Calu3 (cell line): ENCODE data around the gene RPRD1B. TPM values are rescaled to one million over a fixed set of nuclear protein-coding genes. Genes with fewer than 3 reads are reported as not detected.

Source experiments
- BruUV-seq: library from RNA; stranded (reverse); fragments of 400-500 nt; replicated peaks from 2 replicates; lab custom pipeline; 2021; lab: Mats Ljungman, UMichigan
- CTCF ChIA-PET: fragments of 300-600 bp; sonication (Branson Sonifier 250); formaldehyde crosslinking; loops from one replicate; lab custom pipeline; 2022; ENCODE audit warnings: antibody characterized with exemption; lab: Charles Lee
- DNase-seq: peaks from one replicate; pipeline ENCODE4 v3.0.0; 2022
- H3K27ac Mint-ChIP-seq: one replicate; pipeline ENCODE4 v1.8.0; 2022; ENCODE audit warnings: mixed read lengths; ENCODE audit not compliant: unreplicated experiment
- H3K27me3 Mint-ChIP-seq: one replicate; pipeline ENCODE4 v1.8.0; 2022; ENCODE audit warnings: mixed read lengths; ENCODE audit not compliant: unreplicated experiment
- H3K36me3 Mint-ChIP-seq: one replicate; pipeline ENCODE4 v1.8.0; 2022; ENCODE audit warnings: mild to moderate bottlenecking, moderate library complexity, mixed read lengths; ENCODE audit not compliant: insufficient read depth, unreplicated experiment
- H3K4me1 Mint-ChIP-seq: one replicate; pipeline ENCODE4 v1.8.0; 2022; ENCODE audit warnings: mild to moderate bottlenecking, low read depth, mixed read lengths; ENCODE audit not compliant: unreplicated experiment
- H3K4me3 Mint-ChIP-seq: one replicate; pipeline ENCODE4 v1.8.0; 2022; ENCODE audit warnings: mild to moderate bottlenecking, low read depth, moderate library complexity, mixed read lengths; ENCODE audit not compliant: unreplicated experiment
- H3K9me3 Mint-ChIP-seq: one replicate; pipeline ENCODE4 v1.8.0; 2022; ENCODE audit warnings: low read depth, mixed read lengths; ENCODE audit not compliant: unreplicated experiment
- CTCF ChIP-seq: fragments of 200-600 bp; IDR thresholded peaks from one replicate; pipeline ENCODE4 v1.8.0; 2022; ENCODE audit warnings: antibody characterized with exemption; ENCODE audit not compliant: unreplicated experiment
- intact Hi-C: fragments of 100-400 bp; cut with micrococcal nuclease; formaldehyde crosslinking; loops from one replicate; pipeline ENCODE4 v1.10.0; 2022; ENCODE audit not compliant: unreplicated experiment
- total RNA-seq: library from RNA; stranded (reverse); gene quantifications from 2 replicates; pipeline ENCODE4 v1.2.3, GENCODE V29; 2022

The RPRD1B gene
- total RNA-seq, 1 experiment from 2014 or later, result 53.5 TPM

GRCh38 chr20:38108438-38108985 is 75.0 kb downstream of the RPRD1B start:
- no peaks in the 10 kb centered on the region for H3K27me3 Mint-ChIP-seq
- H3K4me3 Mint-ChIP-seq, result no peak overlapping the region
- no peak for DNase-seq
- no peaks in the 10 kb centered on the region for H3K36me3 Mint-ChIP-seq
- BruUV-seq, result no TSS peak
- no peak for TF ChIP-seq CTCF
- peaks cover 30% of the 10 kb centered on the region for H3K4me1 Mint-ChIP-seq
- H3K9me3 Mint-ChIP-seq, result no peaks in the 10 kb centered on the region
- peak overlapping the region; percentile 60 for H3K27ac Mint-ChIP-seq
- CTCF ChIA-PET, result interaction anchor here (1.5 to 1.8 kb wide), 2 partner anchors 35 to 107 kb away, joined by 3 to 6 read pairs; no protein-coding TSS in a partner anchor
- intact Hi-C loops, result no loop called here

GRCh38 chr20:38108986-38109541 is 75.5 kb downstream of the RPRD1B start:
- peaks cover 36% of the 10 kb centered on the region for H3K4me1 Mint-ChIP-seq
- H3K27me3 Mint-ChIP-seq, result no peaks in the 10 kb centered on the region
- no peak overlapping the region for H3K4me3 Mint-ChIP-seq
- CTCF ChIA-PET, result interaction anchor here (1.5 to 1.8 kb wide), 2 partner anchors 36 to 107 kb away, joined by 3 to 6 read pairs; no protein-coding TSS in a partner anchor
- DNase-seq, result no peak
- no peaks in the 10 kb centered on the region for H3K9me3 Mint-ChIP-seq
- intact Hi-C loops, result no loop called here
- H3K36me3 Mint-ChIP-seq, result no peaks in the 10 kb centered on the region
- H3K27ac Mint-ChIP-seq, result peak overlapping the region; percentile 60
- no peak for TF ChIP-seq CTCF
- no TSS peak for BruUV-seq

- no TSS peak for BruUV-seq
- Mint-ChIP-seq H3K4me3 (no peak overlapping the region), H3K36me3 (no peaks in the 10 kb centered on the region), H3K27ac (peak overlapping the region; percentile 60), H3K27me3 (no peaks in the 10 kb centered on the region), H3K4me1 (peaks cover 39% of the 10 kb centered on the region), H3K9me3 (no peaks in the 10 kb centered on the region)
- CTCF ChIA-PET, result interaction anchor here (0.6 to 1.8 kb wide), 10 partner anchors 9 to 299 kb away, joined by 3 to 6 read pairs (median 3); no protein-coding TSS in a partner anchor
- intact Hi-C loops, result no loop called here
- no peak for TF ChIP-seq CTCF
- peak; percentile 54 for DNase-seq
These were observed 76.3 kb downstream of the RPRD1B start for GRCh38 chr20:38109591-38110524.

- DNase-seq, result no peak
- intact Hi-C loops, result no loop called here
- Mint-ChIP-seq H3K4me1 (peaks cover 39% of the 10 kb centered on the region), H3K27me3 (no peaks in the 10 kb centered on the region), H3K9me3 (no peaks in the 10 kb centered on the region), H3K4me3 (no peak overlapping the region), H3K27ac (peak overlapping the region; percentile 17), H3K36me3 (no peaks in the 10 kb centered on the region)
- CTCF ChIA-PET, result interaction anchor here (0.7 to 1.5 kb wide), 8 partner anchors 10 to 298 kb away, joined by 3 to 6 read pairs (median 4); no protein-coding TSS in a partner anchor
- no peak for TF ChIP-seq CTCF
- BruUV-seq, result no TSS peak
These were observed 77.1 kb downstream of the RPRD1B start for GRCh38 chr20:38110525-38111178.
